Activated CD4-positive, alpha-beta T cell treated with anti-CD3 and anti-CD28 coated beads, Interleukin-2, amount 50 U/mL, for 4 hours (primary cell): ENCODE measurements around the gene GCN1.

ENCODE experiments used
- DNase-seq, 2 experiments: peaks; one replicate each; pipeline ENCODE4 v3.0.0-alpha.2; 2020

The GCN1 gene

GRCh38 chr12:120140603-120141002 is 53.9 kb downstream of the GCN1 start:
- no peak for DNase-seq

DNA sequence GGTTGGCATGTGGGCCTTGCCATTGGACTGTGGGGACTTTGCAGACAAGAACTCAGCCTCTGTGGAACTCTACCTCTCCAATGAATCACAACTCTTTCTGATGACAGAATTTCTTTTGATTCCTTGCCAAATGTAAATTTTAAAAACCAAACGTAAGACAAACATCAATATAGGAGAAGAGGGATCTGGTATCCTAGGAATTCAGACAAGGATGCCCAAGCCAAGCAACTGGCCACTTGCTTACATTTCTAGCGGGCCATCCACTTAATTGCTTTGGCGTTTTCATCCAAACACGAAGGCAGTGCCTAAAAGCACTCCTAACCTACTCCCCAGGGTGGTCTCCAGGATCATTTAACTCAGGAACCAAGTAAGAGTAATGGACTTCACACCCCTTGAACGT is 54.6 kb downstream of the GCN1 start:
- no peak for DNase-seq

DNA sequence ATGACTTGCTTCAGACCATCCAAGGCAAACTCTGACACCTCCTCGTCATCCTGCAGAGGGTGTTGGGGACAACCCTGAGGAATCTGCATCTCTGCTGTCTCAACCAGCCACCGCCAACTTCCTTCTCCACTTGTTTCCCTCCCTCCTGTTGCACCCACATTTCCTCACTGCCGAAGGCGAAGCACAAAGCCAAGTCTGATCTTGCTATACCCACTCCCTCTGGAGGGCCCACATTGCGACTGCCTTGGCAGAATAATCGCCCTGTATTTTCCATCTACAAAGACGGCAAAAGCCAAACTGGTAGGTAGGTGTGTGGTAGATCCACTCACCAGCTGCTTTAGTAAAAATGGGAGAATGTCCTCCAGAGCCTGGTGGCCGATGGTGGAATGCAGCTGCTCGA is 56.1 kb downstream of the GCN1 start:
- DNase-seq = no peak

- DNase-seq = no peak
These were observed 56.7 kb downstream of the GCN1 start for GRCh38 chr12:120137833-120138232.

- no peak for DNase-seq
These were observed 58.3 kb downstream of the GCN1 start for GRCh38 chr12:120136093-120136770.

DNA sequence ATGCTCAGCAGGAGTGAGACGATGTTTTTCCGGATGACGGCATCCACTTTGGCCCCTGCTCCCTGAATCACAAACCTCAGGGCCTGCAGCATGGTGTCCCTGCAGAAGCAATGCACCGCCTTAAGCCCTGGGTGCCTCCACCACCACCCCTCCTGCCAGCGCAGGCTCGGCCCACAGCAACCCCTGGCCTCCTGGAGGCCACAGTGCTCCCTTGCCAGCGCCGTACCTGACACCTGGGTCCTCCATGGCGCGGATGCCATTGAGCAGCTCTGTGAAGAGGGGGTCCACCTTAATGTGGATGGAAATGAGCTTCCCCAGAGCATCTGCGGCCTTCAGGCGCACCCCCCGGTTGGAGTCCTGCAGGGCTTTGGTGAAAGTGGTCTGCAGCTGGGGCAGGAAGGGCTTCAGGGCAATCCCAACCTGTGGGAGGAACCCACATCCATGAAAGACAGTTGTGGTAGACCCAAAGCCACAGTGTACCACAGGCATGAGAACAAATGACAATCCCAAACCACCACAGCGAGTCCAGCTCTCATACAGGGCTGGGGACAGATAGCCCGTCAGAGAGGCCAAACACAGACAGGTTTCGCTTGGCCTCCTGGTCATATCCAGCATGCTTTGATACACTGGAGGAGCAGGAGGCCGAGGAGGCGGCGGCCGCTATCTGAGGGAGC is 60.1 kb downstream of the GCN1 start:
- DNase-seq = no peak

DNA sequence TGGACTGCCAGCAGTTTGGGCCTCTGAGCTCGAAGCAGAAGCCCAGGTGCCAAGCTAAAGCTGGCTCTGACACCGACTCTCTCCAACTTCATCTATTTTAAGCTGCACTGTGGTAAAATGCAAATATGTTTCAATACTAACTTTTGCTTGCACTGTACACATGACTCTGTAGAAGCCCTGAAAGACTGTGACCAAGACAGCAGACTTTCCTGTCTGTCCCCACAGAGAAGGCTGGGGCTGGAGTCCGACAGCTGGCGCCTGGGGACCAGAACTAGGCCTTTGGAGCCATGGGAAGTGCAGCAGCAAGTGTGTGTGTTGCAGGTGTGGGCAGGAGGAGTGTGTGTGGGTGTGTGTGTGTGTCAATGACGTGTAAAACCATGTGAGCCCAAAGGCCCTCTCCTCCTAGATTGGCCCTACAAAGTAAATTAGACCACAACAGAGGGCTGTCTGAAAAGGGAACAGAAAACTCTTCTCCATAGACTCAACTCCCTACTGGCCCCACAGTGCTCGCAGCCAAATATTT is 61.6 kb downstream of the GCN1 start:
- DNase-seq = no peak

DNA sequence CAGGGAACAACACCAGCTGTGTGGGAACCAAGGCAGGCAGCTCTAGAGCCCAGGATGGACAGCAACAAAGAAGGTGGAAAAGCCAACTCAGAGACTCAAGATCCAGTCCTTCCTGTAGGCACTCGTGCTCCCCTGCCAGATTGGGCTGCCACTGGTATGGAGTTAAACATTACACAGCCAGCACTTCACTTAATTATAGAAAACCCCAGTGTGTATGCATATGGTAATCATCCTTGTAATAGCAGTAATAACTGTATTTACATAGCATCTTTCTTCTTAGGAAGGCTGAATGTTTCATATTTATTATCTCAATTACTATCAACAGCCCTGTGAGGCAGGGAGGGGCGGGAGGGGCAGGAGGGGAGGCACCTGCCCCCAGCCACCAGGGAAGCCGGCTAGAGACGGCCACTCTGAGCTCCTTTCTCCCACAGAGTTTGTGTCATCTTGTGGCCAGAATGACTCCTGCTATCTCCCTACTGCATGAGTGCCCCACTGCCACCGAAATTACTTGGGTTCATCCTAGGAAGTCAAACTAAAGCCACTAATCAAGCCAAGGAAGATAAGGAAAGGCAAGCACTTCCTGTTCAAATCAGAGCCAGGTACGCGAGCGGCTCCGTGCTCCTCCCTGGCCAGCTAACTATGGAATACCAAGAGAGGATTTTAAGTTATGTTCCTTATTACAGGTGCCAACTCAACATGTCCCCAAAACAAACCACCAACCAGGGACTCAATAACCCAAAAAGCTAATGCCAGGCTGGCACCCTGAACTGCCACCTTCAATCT is 62.3 kb downstream of the GCN1 start:
- no peak for DNase-seq

GRCh38 chr12:120131116-120131515 is 63.4 kb downstream of the GCN1 start:
- no peak for DNase-seq

DNA sequence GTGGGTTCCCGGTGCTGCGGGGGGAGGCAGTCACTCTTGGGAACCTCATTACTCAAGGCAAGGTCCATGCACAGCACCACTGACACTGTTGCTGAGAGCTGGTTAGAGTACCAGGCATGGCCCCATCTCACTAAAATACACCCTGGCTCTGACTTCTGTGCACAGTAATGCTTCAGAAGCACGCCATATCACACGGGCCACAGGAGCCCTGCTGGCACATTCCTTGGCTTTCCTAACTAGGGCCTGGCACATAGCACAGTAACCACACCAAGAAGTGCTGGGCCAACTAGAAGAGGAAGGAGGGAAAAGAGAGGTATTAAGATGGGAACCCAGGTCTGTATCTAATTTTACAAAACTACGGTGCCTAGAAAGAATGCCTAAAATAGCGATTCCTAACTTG is 64.5 kb downstream of the GCN1 start:
- DNase-seq = no peak

DNA sequence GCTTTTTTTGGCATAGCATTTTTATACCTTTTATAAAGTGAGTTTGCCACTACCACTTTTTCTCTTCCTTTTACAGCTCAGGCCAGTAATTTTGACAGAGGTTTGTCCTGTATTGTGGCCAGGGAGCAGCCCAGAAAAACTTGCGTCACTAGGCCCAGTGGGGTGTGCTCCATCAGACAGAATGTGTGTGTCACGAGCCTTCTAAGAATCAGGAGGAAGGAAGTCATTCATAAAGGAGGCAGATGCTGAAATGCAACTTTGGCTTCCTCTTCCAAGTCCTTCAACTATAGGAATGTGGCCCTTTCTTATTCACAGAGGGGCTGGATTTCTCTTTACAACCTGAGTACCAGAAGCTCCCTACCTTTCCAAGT is 67.9 kb downstream of the GCN1 start:
- no peak for DNase-seq

- no peak for DNase-seq
These were observed 68.5 kb downstream of the GCN1 start for GRCh38 chr12:120125792-120126634.

DNA sequence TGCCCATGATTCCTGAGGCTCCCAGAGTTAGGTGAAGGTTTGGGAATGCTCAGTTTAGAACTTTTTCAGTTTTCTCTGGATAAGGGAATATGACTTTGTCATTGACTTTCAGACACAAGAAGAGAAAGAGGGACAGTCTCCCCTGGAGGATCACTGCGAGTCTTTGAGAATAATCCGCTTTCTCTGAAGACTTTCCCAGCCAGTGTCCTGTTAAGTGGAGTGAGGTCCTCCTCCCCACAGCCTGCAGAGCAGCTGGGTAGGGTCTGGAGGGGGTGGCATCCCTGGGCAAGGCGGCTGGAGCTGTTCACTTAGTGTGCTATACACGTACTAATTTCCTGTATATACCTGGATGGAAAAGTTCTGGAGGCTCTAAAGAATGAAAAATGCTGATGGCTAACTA is 69.5 kb downstream of the GCN1 start:
- no peak for DNase-seq

- no peak for DNase-seq
These were observed 72.7 kb downstream of the GCN1 start for GRCh38 chr12:120121766-120122293.

GRCh38 chr12:120121343-120121742 is 73.2 kb downstream of the GCN1 start:
- DNase-seq = no peak

GRCh38 chr12:120119271-120119973 is 75.1 kb downstream of the GCN1 start:
- DNase-seq = peak; percentile 21 to 29

- DNase-seq = no peak
These were observed 76.0 kb downstream of the GCN1 start for GRCh38 chr12:120118321-120119061.

DNA sequence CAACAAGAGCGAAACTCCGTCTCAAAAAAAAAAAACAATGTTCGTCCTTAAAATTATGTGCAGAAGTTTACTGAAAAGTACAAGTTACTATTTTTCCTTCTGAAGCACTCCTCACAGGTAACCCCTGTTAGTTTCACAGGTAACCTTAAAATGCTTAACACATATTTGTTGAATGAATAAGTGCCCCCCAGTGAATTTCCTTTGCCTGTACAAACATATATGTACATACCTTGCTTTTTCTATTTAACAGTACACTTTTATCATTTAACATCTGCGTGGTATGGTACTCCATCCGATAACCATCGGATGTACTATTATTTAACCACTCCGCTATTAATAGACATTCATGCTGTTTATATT is 76.6 kb downstream of the GCN1 start:
- DNase-seq = no peak

- peak; percentile 96 for DNase-seq
These were observed 77.5 kb downstream of the GCN1 start for GRCh38 chr12:120116792-120117651.

GRCh38 chr12:120116441-120116791 is 78.1 kb downstream of the GCN1 start, which contains the start of gene RAB35:
RAB35 (minus strand) TSS chr12:120116753; CDS start chr12:120116650, 103 bp downstream.
- no peak for DNase-seq
